MM.1S (cell line): ENCODE results near the gene SERTAD2.

Experiments used
- CTCF ChIP-seq: fragments of 300-600 bp; sonication (generic); IDR thresholded peaks from 2 replicates; pipeline ENCODE4 v1.5.1; 2016; ENCODE audit warnings: antibody characterized with exemption, low read length, mixed read lengths
- EZH2 ChIP-seq: fragments of 300-600 bp; sonication (generic); optimal IDR thresholded peaks from 2 replicates; pipeline ENCODE3; 2017; ENCODE audit warnings: low read depth, mild to moderate bottlenecking, antibody characterized with exemption, low read length, mixed read lengths

DNA sequence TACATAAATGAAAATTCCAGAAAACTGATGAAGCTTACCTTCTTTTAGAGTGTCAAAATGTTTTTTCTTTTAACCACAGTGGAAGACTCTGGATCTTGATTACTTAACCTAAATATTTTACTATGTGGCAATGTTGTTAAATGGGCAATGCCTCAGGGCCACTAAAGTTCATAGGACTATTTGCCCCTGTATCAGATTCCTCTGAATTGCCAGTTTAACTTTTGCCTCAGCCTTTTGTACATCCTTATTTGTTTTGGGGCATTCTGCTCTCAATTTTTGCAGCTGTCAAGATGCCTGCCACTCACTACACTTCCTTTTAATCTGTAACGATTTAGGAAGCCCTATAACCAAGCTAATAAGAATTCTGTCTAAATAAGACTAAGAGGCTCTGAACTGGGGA is 31.7 kb upstream of the SERTAD2 start:
- TF ChIP-seq CTCF = no peak
- no peak for TF ChIP-seq EZH2
